GM12878 (cell line): ENCODE measurements around the gene SAMSN1. TPM values are rescaled to one million over a fixed set of nuclear protein-coding genes. Genes with fewer than 3 reads are reported as not detected.

Source experiments
- ATAC-seq: fragments of 200-7000 bp; cut with Tn5 transposase; 3 replicates; pipeline ENCODE4 v1.9.1; 2020; ENCODE audit warnings: mild to moderate bottlenecking, moderate library complexity
- BruUV-seq: library from RNA; stranded (reverse); fragments of 400-500 nt; replicated peaks from 2 replicates; lab custom pipeline; 2021; lab: Mats Ljungman, UMichigan
- CTCF ChIA-PET: fragments of 300-600 bp; sonication (Branson Sonifier 250); formaldehyde crosslinking; extraction: SDS; loops from one replicate; lab custom pipeline; 2021; ENCODE audit warnings: inconsistent platforms; lab: Yijun Ruan, JAX
- POLR2A ChIA-PET: fragments of 350-600 bp; formaldehyde crosslinking; extraction: SDS; loops from one replicate; lab custom pipeline; 2021; ENCODE audit warnings: inconsistent platforms; lab: Charles Lee
- RAD21 ChIA-PET: fragments of 300-600 bp; sonication (Branson Sonifier 250); formaldehyde crosslinking; loops from one replicate; lab custom pipeline; 2023; ENCODE audit warnings: antibody characterized with exemption; ENCODE audit not compliant: unreplicated experiment; lab: Charles Lee
- SMC1A ChIA-PET: fragments of 300-600 bp; sonication (Branson Sonifier 250); formaldehyde crosslinking; loops from one replicate; lab custom pipeline; 2023; ENCODE audit not compliant: unreplicated experiment, uncharacterized antibody; lab: Charles Lee
- DNase-seq: peaks from one replicate; pipeline ENCODE4 v3.0.0-alpha.2; 2011; ENCODE audit warnings: low read depth, low spot score
- FAIRE-seq: peaks from 3 replicates; lab custom pipeline; 2011; peaks lifted over from hg19 to GRCh38; lab: Jason Lieb, UNC
- H2AFZ ChIP-seq: 2 replicates; pipeline ENCODE4 v1.6.0; 2011; ENCODE audit warnings: low read depth, low read length, control low read depth; ENCODE audit not compliant: control insufficient read depth
- H3K27ac ChIP-seq: 2 replicates; pipeline ENCODE4 v1.5.1; 2011; ENCODE audit warnings: control low read depth; ENCODE audit not compliant: control insufficient read depth, insufficient read depth
- H3K27me3 ChIP-seq, 2 experiments: replicated peaks in 1 of 2; 2 replicates each; pipeline versions ENCODE4 v1.6.0 to v1.6.1; 2011; ENCODE audit warnings: low read length in 1 of 2; ENCODE audit not compliant: control insufficient read depth in 2 of 2, insufficient read depth in 2 of 2
- H3K36me3 ChIP-seq, 2 experiments: 2 replicates each; pipeline ENCODE4 v1.5.1; 2011; ENCODE audit warnings: low read length in 1 of 2; ENCODE audit not compliant: control insufficient read depth in 2 of 2, insufficient read depth in 2 of 2
- H3K4me1 ChIP-seq: 2 replicates; pipeline ENCODE4 v1.6.1; 2011; ENCODE audit warnings: mild to moderate bottlenecking, low read length, moderate library complexity, mixed read lengths; ENCODE audit not compliant: control insufficient read depth, insufficient read depth
- H3K4me2 ChIP-seq: 2 replicates; pipeline ENCODE4 v1.6.0; 2011; ENCODE audit warnings: control low read depth; ENCODE audit not compliant: control insufficient read depth, insufficient read depth
- H3K4me3 ChIP-seq: fragments of 200-600 bp; sonication (generic); 2 replicates; pipeline ENCODE4 v1.5.1; 2016
- H3K79me2 ChIP-seq: 2 replicates; pipeline ENCODE4 v1.6.0; 2011; ENCODE audit warnings: low read length; ENCODE audit not compliant: control insufficient read depth, insufficient read depth
- H3K9ac ChIP-seq: 2 replicates; pipeline ENCODE4 v1.8.0; 2011; ENCODE audit warnings: low read length, control low read depth, mixed read lengths; ENCODE audit not compliant: control insufficient read depth, insufficient read depth
- H3K9me3 ChIP-seq: replicated peaks from 3 replicates; pipeline ENCODE4 v1.5.1; 2011; ENCODE audit warnings: mild to moderate bottlenecking, low read length; ENCODE audit not compliant: control insufficient read depth, insufficient read depth
- H4K20me1 ChIP-seq: 2 replicates; pipeline ENCODE4 v1.6.0; 2011; ENCODE audit not compliant: control insufficient read depth, insufficient read depth
- ATF3 ChIP-seq: IDR thresholded peaks from 2 replicates; pipeline ENCODE4 v1.6.1; 2011; ENCODE audit warnings: low read depth, mild to moderate bottlenecking, low read length, moderate library complexity, borderline replicate concordance; ENCODE audit errors: extremely low read depth
- E4F1 ChIP-seq: fragments of 450-650 bp; IDR thresholded peaks from 2 replicates; pipeline ENCODE4 v1.6.1; 2018; ENCODE audit warnings: borderline replicate concordance, mild to moderate bottlenecking; ENCODE audit not compliant: partially characterized antibody
- ELK1 ChIP-seq: IDR thresholded peaks from 2 replicates; pipeline ENCODE4 v1.6.1; 2012; ENCODE audit warnings: low read depth, low read length, improper control_type of control experiment
- GABPA ChIP-seq: IDR thresholded peaks from 2 replicates; pipeline ENCODE4 v1.6.1; 2014; ENCODE audit warnings: antibody characterized with exemption, low read depth, mild to moderate bottlenecking, inconsistent platforms
- HCFC1 ChIP-seq: fragments of 150-350 bp; IDR thresholded peaks from 2 replicates; pipeline ENCODE4 v1.6.1; 2014; ENCODE audit warnings: low read length
- HDAC2 ChIP-seq: fragments of 200-600 bp; sonication (generic); IDR thresholded peaks from 2 replicates; pipeline ENCODE4 v1.6.1; 2017
- YY1 ChIP-seq: IDR thresholded peaks from 2 replicates; pipeline ENCODE4 v1.6.1; 2011; ENCODE audit warnings: low read depth, mild to moderate bottlenecking, low read length
- ZNF622 ChIP-seq: fragments of 450-650 bp; IDR thresholded peaks from 2 replicates; pipeline ENCODE4 v1.6.1; 2017; ENCODE audit warnings: mild to moderate bottlenecking, inconsistent platforms
- WGBS: methylation state at CpG from one replicate; pipeline ENCODE4 v1.1.6; 2016; ENCODE audit warnings: low lambda C conversion rate; ENCODE audit not compliant: insufficient replicate concordance, insufficient coverage; ENCODE audit errors: missing lambda C conversion rate; 5-methylcytosine and 5-hydroxymethylcytosine counted together
- in situ Hi-C: fragments of 300-500 bp; cut with MboI; formaldehyde crosslinking; loops from 9 replicates; pipeline ENCODE4 v1.14.3; 2018; ENCODE audit warnings: mixed read lengths
- intact Hi-C: fragments of 100-400 bp; cut with micrococcal nuclease; formaldehyde crosslinking; loops from one replicate; pipeline ENCODE4 v1.14.2; 2022; ENCODE audit not compliant: unreplicated experiment
- polyA plus RNA-seq, 11 experiments: library from polyadenylated mRNA; depleted of rRNA in 4 of 11; unstranded in 6 of 11; stranded (reverse) in 5 of 11; fragments of >200 nt; fragmentation: Nextera tagmentation in 4 of 11; fragmentation: Illumina TruSeq in 1 of 11; extraction: Ambion mirVana in 4 of 11; extraction: Trizol in 1 of 11; gene quantifications; 1 replicate in 1 of 11; 2 replicates in 10 of 11; pipeline versions ENCODE4 v1.2.1 to v1.2.3, GENCODE V29; 2011 to 2016; ENCODE audit warnings: inconsistent platforms in 2 of 11, missing spikeins in 2 of 11, low read depth in 1 of 11
- total RNA-seq, 4 experiments: library from RNA; depleted of rRNA in 3 of 4; stranded (reverse); fragments of >200 nt in 3 of 4; fragmentation: Illumina TruSeq in 1 of 4; extraction: Trizol in 1 of 4; gene quantifications; 2 replicates each; pipeline versions ENCODE4 v1.2.1 to v1.2.3, GENCODE V29; 2013 to 2021

SAMSN1 gene
- total and polyA plus RNA-seq, 10 of the 15 experiments (the other 5 are each of a cell fraction or from before 2014, with no cell fraction given): 23.2 to 102 (median 44.9) TPM

- peaks cover 17% of the 10 kb centered on the region for H3K4me1 ChIP-seq
- H3K9me3 ChIP-seq: no peaks in the 10 kb centered on the region; the same call in 2 of the 3 replicates
- H3K9ac ChIP-seq: no peak overlapping the region
- in situ Hi-C loops: no loop called here
- H3K79me2 ChIP-seq: peaks cover 2% of the 10 kb centered on the region
- DNase-seq (no peak), ATAC-seq (no peak), FAIRE-seq (no peak)
- no TSS peak for BruUV-seq
- H3K27ac ChIP-seq: no peak overlapping the region
- no peak overlapping the region for H3K4me3 ChIP-seq
- intact Hi-C loops: no loop called here
- WGBS: 93% methylated on average over 2 of the region's 2 CpGs
- ChIA-PET POLR2A (interaction anchor here (1.5 kb wide), 1 partner anchor 134 kb away, joined by 3 read pairs; no protein-coding TSS in a partner anchor), RAD21 (interaction anchor here (1.1 kb wide), 1 partner anchor 21 kb away, joined by 3 read pairs; no protein-coding TSS in a partner anchor), CTCF (interaction anchor here (1.0 kb wide), 1 partner anchor 15 kb away, joined by 4 read pairs; no protein-coding TSS in a partner anchor), SMC1A (interaction anchor here (1.7 to 1.9 kb wide), 2 partner anchors 22 to 40 kb away, joined by 4 read pairs; no protein-coding TSS in a partner anchor)
- H2AFZ ChIP-seq: no peak overlapping the region
- TF ChIP-seq HDAC2 (no peak), ELK1 (no peak), ZNF622 (no peak), ATF3 (no peak), GABPA (no peak), HCFC1 (no peak), YY1 (no peak), E4F1 (no peak)
- H3K27me3 ChIP-seq: no peaks in the 10 kb centered on the region
- no peaks in the 10 kb centered on the region for H3K36me3 ChIP-seq
- H4K20me1 ChIP-seq: no peaks in the 10 kb centered on the region
- H3K4me2 ChIP-seq: no peak overlapping the region
These were observed 5.6 kb upstream of the SAMSN1 start for GRCh38 chr21:14551741-14552140.
